ENCODE data around the gene SLC15A1.
A peak's percentile ranks its signal among the peaks of the same experiment; 100 is the strongest.
"Not testable (repeated sequence)": the region's sequence is repeated elsewhere in the genome, so short reads cannot be mapped to it uniquely, and the experiment has no call there.

SLC15A1 gene

GRCh38 chr13:98781045-98781444 lies 28.6 kb upstream of the SLC15A1 start:
- no peak for DNase-seq (ENCODE audit: low spot score)

GRCh38 chr13:98780451-98780850 lies 28.0 kb upstream of the SLC15A1 start:
- no peak for DNase-seq (ENCODE audit: low spot score)

- DNase-seq (ENCODE audit: low spot score) = no peak
These were observed 27.2 kb upstream of the SLC15A1 start for GRCh38 chr13:98779695-98780094.

- no peak for DNase-seq (ENCODE audit: low spot score)
These were observed 26.3 kb upstream of the SLC15A1 start for GRCh38 chr13:98778749-98779148.

GRCh38 chr13:98776644-98777043 lies 24.2 kb upstream of the SLC15A1 start:
- DNase-seq (ENCODE audit: low spot score) = no peak

- peak; percentile 79 for DNase-seq (ENCODE audit: low spot score)
These were observed 23.5 kb upstream of the SLC15A1 start for GRCh38 chr13:98775844-98776598.

GRCh38 chr13:98775386-98775785 lies 22.9 kb upstream of the SLC15A1 start:
- DNase-seq (ENCODE audit: low spot score) = no peak

GRCh38 chr13:98774776-98775175 lies 22.3 kb upstream of the SLC15A1 start:
- DNase-seq (ENCODE audit: low spot score) = no peak

- no peak for DNase-seq (ENCODE audit: low spot score)
These were observed 21.4 kb upstream of the SLC15A1 start for GRCh38 chr13:98773921-98774320.

GRCh38 chr13:98772794-98773452 lies 20.5 kb upstream of the SLC15A1 start:
- no peak for DNase-seq (ENCODE audit: low spot score)

- DNase-seq (ENCODE audit: low spot score) = no peak
These were observed 19.6 kb upstream of the SLC15A1 start for GRCh38 chr13:98771838-98772611.

- DNase-seq (ENCODE audit: low spot score) = no peak
These were observed 17.3 kb upstream of the SLC15A1 start for GRCh38 chr13:98769736-98770135.

GRCh38 chr13:98768522-98768921 lies 16.1 kb upstream of the SLC15A1 start:
- no peak for DNase-seq (ENCODE audit: low spot score)

- no peak for DNase-seq (ENCODE audit: low spot score)
These were observed 14.2 kb upstream of the SLC15A1 start for GRCh38 chr13:98766697-98767096.

GRCh38 chr13:98765996-98766519 lies 13.6 kb upstream of the SLC15A1 start:
- DNase-seq (ENCODE audit: low spot score) = no peak

- DNase-seq (ENCODE audit: low spot score) = no peak
These were observed 9.6 kb upstream of the SLC15A1 start for GRCh38 chr13:98761986-98762616.

GRCh38 chr13:98761126-98761985 lies 8.9 kb upstream of the SLC15A1 start:
- peak; percentile 60 for DNase-seq (ENCODE audit: low spot score)

- no peak for DNase-seq (ENCODE audit: low spot score)
These were observed 3.3 kb upstream of the SLC15A1 start for GRCh38 chr13:98755729-98756128.

GRCh38 chr13:98755116-98755515 lies 2.6 kb upstream of the SLC15A1 start:
- no peak for DNase-seq (ENCODE audit: low spot score)

GRCh38 chr13:98754468-98754867 lies 2.0 kb upstream of the SLC15A1 start:
- not testable (repeated sequence) for DNase-seq (ENCODE audit: low spot score)

GRCh38 chr13:98751861-98752466 lies 508 bp downstream of the SLC15A1 start:
- peak; percentile 74 for DNase-seq (ENCODE audit: low spot score)
